ENCODE measurements around the gene ITPRID2.

The ITPRID2 gene

DNA sequence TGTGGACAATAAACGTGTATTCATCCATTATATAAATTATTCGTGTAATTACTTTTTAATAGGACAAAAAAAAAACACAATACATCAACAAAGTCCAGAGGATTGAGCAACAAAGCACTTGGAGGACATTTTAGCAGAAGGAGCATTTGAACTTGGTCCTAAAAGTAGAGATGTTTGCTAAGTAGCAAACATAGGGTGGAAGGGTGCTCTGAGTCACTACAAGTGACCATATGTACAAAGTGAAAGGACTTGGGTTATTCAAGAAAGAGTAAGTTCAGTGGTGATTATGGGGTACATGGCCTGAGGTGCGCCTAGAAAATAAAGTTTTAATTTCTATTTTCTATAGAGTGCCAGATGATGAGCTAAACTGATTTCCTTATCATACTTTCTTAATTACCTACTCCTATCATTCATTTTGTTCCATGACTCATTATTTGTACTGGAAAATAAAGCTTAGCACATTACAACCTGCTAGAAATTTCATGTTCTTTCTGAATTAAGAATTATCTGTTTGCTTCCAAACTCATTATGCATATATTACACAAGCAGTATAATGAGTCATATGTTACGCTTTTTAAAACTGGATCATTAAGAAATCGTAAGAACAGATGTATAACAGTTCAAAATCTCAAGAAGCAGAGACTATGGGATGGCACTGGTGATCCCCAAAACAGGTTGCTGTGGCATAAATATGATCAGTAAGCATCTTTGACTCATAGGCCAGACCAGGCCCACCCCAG is 81.1 kb downstream of the ITPRID2 start:
- TF ChIP-seq, protein P1, sequence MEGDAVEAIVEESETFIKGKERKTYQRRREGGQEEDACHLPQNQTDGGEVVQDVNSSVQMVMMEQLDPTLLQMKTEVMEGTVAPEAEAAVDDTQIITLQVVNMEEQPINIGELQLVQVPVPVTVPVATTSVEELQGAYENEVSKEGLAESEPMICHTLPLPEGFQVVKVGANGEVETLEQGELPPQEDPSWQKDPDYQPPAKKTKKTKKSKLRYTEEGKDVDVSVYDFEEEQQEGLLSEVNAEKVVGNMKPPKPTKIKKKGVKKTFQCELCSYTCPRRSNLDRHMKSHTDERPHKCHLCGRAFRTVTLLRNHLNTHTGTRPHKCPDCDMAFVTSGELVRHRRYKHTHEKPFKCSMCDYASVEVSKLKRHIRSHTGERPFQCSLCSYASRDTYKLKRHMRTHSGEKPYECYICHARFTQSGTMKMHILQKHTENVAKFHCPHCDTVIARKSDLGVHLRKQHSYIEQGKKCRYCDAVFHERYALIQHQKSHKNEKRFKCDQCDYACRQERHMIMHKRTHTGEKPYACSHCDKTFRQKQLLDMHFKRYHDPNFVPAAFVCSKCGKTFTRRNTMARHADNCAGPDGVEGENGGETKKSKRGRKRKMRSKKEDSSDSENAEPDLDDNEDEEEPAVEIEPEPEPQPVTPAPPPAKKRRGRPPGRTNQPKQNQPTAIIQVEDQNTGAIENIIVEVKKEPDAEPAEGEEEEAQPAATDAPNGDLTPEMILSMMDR (IDR thresholded peaks at IDR 0.05; ENCODE audit: borderline replicate concordance, insufficient read depth, low read depth, low read length): no peak
- H3K4me3 ChIP-seq (ENCODE audit: low read depth, low read length): no peak overlapping the region

DNA sequence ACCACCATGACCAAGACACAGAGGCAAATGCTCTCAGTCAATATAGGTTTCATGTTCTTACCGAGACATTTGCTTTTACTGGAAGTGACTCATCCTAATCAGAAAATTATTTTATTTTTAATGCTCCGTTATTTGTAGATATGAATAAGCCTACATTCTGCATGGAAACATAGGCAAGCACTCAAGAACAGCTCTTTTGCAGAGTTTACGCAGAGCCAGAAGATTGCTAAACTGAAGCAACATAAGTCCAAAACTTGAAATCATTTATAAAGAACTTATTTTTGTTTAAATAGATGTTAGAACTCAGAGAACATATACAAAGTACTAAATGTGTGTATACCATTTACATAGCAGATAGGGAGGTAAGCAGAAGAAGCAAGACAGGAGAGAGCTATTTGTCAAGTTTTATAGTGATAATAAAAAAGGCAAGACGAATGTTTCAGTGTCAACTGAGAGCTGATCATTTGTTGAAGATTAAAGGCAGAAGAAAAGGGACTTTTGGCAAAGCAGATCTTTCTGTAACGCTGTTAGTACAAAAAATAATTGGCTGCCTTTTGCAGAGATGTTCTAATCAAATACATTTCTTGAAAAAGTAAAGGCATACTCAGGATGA is 81.7 kb downstream of the ITPRID2 start:
- TF ChIP-seq, protein P1 (IDR thresholded peaks at IDR 0.05; ENCODE audit: borderline replicate concordance, insufficient read depth, low read depth, low read length): no peak
- H3K4me3 ChIP-seq (ENCODE audit: low read depth, low read length): no peak overlapping the region

DNA sequence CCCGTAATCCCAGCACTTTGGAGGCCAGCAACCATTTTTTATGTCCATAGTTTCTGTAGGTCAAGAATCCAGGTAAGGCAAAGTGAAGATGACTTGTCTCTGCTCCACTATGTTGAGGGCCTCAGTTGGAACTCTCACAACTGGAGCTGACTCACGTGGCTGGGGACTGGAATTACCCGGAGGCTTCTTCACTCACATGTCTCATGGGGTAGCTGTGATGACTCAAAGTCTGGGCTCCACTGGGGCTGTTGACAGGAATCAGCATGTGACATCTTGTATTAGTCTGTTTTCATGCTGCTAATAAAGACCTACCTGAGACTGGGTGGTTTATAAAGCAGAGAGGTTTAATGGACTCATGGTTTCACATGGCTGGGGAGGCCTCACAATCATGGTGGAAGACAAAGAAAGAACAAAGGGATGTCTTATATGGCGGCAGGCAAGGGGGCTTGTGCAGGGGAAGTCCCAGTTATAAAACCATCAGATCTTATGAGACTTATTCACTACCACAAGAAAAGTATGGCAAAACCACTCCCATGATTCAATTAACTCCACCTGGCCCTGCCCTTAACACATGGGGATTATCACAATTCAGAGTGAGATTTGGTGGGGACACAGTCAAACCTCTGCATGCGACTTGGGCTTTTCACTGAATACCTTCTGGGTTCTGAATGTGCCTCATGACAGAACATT is 86.3 kb downstream of the ITPRID2 start:
- TF ChIP-seq, protein P1 (IDR thresholded peaks at IDR 0.05; ENCODE audit: borderline replicate concordance, insufficient read depth, low read depth, low read length): no peak
- H3K4me3 ChIP-seq (ENCODE audit: low read depth, low read length): no peak overlapping the region

DNA sequence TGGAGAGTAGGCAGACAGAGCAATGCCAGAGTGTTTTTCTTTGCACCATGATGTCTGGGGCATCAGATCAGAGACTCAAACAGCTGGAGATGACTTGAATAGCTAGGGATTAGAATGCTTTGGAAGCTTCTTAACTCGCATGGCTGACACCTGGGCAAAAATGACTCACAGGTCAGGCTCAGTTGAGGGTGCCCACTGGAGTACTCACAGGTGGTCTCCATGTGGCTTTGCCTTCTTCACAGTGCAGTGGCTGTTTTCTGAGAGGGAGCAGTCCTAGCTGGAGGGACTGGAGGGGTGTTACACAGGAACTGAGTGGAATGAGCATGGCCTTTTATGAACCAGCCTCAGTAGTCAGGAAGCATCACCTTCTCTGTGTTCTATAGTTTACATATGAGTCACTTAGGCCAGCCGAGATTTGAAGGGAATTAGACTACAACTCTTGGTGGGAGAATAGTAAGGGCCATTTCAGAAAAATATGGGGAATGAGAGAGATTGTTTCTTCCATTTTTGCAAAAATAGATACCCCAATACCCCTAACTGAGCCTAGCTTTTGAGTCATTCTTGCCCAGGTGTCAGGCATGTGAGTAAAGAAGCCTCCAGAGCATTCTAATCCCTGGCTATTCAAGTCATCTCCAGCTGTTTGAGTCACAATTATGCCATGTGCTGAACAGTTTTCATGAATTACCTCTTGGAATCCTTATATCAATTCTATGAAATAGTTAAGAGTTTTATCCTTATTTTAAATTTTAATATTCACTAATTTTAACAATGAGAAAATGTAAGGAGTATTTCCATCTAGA is 87.0 kb downstream of the ITPRID2 start:
- TF ChIP-seq, protein P1 (IDR thresholded peaks at IDR 0.05; ENCODE audit: borderline replicate concordance, insufficient read depth, low read depth, low read length): no peak
- H3K4me3 ChIP-seq (ENCODE audit: low read depth, low read length): no peak overlapping the region
